Jurkat, Clone E6-1 (cell line): ENCODE results near the gene SCPEP1.

Experiments used
- DNase-seq: peaks from one replicate; pipeline ENCODE4 v3.0.0-alpha.2; 2011; ENCODE audit warnings: low read depth, low spot score
- H3K4me3 ChIP-seq: 2 replicates; pipeline ENCODE4 v1.5.1; 2011; ENCODE audit warnings: mild to moderate bottlenecking, low read length, control low read depth, moderate library complexity

Gene SCPEP1

DNA sequence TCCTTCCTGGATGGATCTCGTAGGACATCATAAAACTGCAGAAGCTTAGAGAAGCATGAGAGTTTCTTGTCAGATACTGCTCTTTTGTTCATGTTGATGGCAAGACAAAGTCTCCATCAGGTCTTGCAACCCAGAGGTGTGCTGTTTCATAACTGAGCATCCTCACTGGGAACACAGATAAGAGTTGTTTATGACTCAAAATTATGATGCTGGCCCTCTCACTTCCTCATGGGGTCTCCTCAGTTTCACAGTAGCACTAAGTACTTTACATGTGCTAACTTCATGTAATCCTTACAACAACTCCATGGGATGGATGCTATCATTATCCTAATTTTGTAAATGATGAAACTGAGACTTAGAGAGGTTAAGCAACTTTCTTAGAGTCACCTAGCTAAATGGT is 14.4 kb downstream of the SCPEP1 start:
- H3K4me3 ChIP-seq = no peak overlapping the region
- no peak for DNase-seq

- DNase-seq = no peak
- H3K4me3 ChIP-seq = no peak overlapping the region
These were observed 16.3 kb downstream of the SCPEP1 start for GRCh38 chr17:56994009-56994792.

- H3K4me3 ChIP-seq = no peak overlapping the region
- no peak for DNase-seq
These were observed 17.8 kb downstream of the SCPEP1 start for GRCh38 chr17:56995766-56996165.

DNA sequence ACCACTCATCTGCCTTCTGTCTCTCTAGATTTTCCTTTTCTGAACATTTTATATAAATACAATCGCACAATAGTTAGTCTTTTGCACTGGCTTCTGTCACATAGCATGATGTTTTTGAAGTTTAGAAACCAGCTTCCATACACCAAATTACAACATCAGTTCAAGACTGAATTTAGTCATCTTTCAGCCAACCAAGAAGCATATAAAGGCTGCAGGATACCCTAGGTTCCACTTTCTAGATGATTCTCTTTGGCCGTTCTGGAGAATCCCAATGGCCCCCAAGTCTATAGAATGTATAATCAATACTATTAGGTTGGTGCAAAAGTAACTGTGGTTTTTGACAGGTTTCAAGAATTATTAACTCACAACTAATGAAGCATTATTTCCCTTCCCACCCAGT is 19.4 kb downstream of the SCPEP1 start:
- no peak overlapping the region for H3K4me3 ChIP-seq
- DNase-seq = no peak

DNA sequence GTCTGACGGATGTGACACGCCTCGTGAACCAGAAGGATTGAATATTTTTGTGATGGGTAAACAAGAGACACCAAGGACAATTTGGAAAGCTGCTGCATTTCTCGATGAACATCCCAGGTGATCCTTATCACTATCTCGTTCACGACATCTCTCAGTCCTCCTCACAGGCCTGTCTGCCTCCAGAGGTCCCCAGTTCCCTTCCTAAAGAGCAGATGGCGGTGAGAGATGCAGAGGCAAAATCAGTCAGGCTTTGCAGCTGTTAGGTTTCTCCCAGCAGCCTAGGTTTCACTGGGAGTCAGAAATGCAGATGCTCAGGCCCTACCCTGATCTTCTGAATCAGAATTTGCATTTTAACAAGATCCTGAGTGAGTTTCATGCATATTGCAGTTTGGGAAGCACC is 23.6 kb downstream of the SCPEP1 start:
- no peak for DNase-seq
- no peak overlapping the region for H3K4me3 ChIP-seq

- H3K4me3 ChIP-seq = no peak overlapping the region
- DNase-seq = no peak
These were observed 25.0 kb downstream of the SCPEP1 start for GRCh38 chr17:57002904-57003303.

GRCh38 chr17:57004944-57005579 is 27.1 kb downstream of the SCPEP1 start:
- DNase-seq = no peak
- no peak overlapping the region for H3K4me3 ChIP-seq

- no peak for DNase-seq
- no peak overlapping the region for H3K4me3 ChIP-seq
These were observed 28.1 kb downstream of the SCPEP1 start for GRCh38 chr17:57006040-57006439.

DNA sequence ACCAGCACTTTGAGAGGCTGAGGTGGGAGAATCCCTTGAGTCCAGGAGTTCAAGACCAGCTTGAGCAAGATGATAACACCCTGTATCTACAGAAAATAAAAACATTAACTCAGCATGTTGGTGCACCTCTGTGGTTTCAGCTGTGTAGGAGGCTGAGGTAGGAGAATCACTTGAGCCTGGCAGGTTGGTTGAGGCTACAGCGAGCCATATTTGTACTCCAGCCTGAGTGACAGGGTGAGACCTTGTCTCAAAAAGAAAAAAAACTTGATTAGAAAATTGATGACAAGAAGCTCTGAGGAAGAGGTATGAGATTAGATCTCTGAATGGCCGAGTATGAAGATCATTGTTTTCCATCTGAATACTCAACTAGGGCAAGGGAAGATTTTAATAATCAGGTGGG is 31.0 kb downstream of the SCPEP1 start:
- no peak for DNase-seq
- H3K4me3 ChIP-seq = no peak overlapping the region

DNA sequence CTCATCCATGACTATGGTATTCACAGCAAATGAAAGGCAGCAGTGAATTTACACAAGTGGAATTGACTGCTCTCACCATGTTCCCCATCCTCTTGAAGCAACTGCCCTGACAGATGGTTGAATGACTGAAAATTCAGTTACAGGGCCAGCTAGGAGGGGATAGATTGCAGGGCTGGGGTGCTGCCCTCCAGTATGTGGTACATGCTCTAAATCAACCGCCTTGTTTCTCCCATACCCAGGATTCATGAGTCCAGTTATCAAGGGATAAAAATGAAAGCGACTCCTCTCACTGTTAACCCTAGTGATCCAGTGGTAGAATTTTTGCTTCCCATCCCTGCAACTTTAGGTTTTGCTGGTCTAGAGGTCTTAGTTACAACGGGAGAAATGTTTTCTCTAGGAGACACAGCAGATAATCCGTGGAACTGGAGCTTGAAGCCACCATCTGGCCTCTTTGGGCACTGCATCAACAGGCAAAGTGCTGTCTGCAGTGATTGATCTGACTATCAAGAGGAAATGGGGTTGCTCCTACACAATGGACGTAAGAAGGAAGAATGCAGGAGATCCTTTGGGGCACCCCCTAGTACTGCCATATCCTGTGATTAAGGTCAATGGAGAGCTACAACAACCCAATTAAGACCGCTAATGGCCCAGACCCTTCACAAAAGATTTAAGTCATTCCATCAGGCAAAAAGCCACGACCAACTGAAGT is 32.0 kb downstream of the SCPEP1 start:
- DNase-seq = peak; percentile 64
- peak overlapping the region; percentile 30 for H3K4me3 ChIP-seq

DNA sequence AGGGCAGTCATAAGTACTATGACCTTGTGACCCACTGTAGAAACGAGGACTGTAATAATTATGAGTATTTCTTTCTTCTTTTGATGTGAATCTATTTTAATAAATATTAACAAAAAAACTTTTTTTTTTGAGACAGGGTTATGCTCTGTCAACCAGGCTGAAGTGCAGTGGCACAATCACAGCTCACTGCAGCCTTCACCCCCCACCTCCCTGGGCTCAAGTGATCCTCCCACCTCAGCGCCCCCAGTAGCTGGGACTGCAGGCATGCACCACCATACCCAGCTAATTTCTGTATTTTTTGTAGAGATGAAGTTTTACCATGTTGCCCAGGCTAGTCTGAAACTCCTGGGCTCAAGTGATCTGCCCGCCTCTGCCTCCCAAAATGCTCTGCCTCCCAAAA is 32.6 kb downstream of the SCPEP1 start:
- H3K4me3 ChIP-seq = peak overlapping the region; percentile 30; the same call in 1 of the 2 replicates
- DNase-seq = no peak

DNA sequence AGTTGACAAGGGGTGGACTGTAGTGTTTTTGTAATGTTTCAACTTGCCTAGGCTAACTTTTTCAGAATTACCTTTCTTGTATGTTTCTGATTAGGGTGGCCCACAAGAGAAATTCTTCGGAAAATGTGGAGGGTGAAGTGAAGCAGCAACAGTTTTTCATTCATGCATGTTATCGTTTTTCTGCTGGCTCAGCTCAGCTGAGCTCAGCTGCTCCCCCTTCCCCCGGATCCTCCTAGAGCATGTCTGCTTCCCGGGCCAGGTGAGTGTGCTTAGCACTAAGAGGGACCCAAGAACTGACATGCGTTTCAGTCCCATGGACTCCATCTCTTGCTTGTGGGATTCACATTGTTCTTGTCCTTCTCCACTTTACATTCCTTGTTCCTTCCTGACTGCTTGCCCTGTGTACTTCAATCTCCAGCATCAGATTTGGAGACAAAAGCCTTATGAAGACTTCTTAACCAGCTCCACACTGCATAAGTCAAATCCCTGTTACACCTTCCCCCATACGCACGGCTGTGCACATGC is 33.6 kb downstream of the SCPEP1 start:
- H3K4me3 ChIP-seq = no peak overlapping the region
- no peak for DNase-seq

GRCh38 chr17:57016071-57016763 is 38.3 kb downstream of the SCPEP1 start:
- DNase-seq = no peak
- H3K4me3 ChIP-seq = no peak overlapping the region

- no peak overlapping the region for H3K4me3 ChIP-seq
- DNase-seq = no peak
These were observed 38.8 kb downstream of the SCPEP1 start for GRCh38 chr17:57016764-57017116.

DNA sequence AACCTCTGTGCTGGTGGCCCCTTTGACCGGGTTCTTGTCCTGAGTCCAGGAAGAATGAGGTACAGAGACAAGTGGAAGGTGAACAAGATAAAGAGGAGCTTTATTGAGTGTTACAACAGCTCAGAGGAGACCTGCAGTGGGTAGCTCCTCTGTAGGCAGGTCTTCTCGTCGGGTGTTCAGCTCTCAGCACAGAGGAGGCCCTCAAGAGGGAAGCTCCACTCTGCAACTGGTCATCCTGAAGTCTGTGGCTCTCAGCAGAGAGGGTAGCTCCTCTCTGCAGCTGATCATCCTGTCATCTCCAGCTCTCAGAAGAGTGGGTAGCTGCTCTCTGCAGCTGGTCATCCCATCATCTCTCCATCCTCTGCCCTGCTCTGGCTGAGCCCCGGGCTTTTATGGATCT is 39.7 kb downstream of the SCPEP1 start:
- no peak for DNase-seq
- no peak overlapping the region for H3K4me3 ChIP-seq

GRCh38 chr17:57020208-57020607 is 42.3 kb downstream of the SCPEP1 start:
- DNase-seq = no peak
- no peak overlapping the region for H3K4me3 ChIP-seq

DNA sequence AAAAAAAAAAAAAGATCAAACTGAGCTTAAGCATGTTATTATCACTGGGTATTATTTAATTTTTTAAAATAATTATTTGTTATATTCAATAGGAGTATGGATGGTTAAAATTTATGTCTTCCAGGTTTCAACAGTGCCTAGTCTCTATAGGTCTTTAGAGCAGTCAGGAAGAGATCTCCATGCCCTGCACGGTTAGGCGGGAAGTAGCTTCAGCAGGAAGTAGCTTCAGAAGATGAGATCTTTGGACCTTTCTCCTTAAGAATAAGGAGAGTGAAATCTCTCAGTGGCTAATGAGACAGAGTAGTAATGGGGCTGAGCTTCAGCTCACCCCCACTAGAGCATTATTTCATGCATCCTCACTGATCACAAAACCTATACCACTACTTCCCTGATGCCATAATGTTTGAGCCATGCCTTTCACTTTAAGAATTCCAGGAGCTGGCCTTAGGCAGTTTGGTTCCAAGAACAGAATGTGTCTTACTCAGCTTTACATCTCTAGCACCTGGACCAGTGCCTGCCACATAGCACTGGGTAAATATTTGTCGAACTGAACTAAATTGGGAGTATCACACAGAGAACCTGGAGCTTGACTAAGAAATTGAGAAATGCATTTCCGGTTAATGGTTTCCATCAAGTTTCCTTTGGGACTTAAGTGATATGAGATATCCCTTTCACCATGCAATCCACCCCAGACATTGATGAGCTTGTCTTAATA is 43.5 kb downstream of the SCPEP1 start:
- no peak for DNase-seq
- H3K4me3 ChIP-seq = no peak overlapping the region

GRCh38 chr17:57025876-57026275 is 47.9 kb downstream of the SCPEP1 start:
- H3K4me3 ChIP-seq = no peak overlapping the region
- no peak for DNase-seq

- DNase-seq = no peak
- H3K4me3 ChIP-seq = no peak overlapping the region
These were observed 49.9 kb downstream of the SCPEP1 start for GRCh38 chr17:57027852-57028251.
